NCI-H2029 treated with DMSO at 0.1 percent for 48 hours (cell line): ENCODE data around the gene SLC46A2.

ENCODE experiments used
- DNase-seq: peaks from one replicate; lab custom pipeline; 2025; lab: John Stamatoyannopoulos, UW

The SLC46A2 gene, protein sequence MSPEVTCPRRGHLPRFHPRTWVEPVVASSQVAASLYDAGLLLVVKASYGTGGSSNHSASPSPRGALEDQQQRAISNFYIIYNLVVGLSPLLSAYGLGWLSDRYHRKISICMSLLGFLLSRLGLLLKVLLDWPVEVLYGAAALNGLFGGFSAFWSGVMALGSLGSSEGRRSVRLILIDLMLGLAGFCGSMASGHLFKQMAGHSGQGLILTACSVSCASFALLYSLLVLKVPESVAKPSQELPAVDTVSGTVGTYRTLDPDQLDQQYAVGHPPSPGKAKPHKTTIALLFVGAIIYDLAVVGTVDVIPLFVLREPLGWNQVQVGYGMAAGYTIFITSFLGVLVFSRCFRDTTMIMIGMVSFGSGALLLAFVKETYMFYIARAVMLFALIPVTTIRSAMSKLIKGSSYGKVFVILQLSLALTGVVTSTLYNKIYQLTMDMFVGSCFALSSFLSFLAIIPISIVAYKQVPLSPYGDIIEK

GRCh38 chr9:112890106-112891081, at the start of gene SLC46A2:
Gene SLC46A2, minus strand, starts transcription at chr9:112890876. Its CDS starts 195 bp downstream, at chr9:112890681.
- no peak for DNase-seq

- no peak for DNase-seq
These were observed 48.7 kb upstream of the SLC46A2 start for GRCh38 chr9:112939418-112939817.

GRCh38 chr9:112933696-112934095, 43.0 kb upstream of the SLC46A2 start:
- no peak for DNase-seq

GRCh38 chr9:112925058-112925641, 34.5 kb upstream of the SLC46A2 start:
- peak; percentile 21 for DNase-seq

- DNase-seq = no peak
These were observed 30.9 kb upstream of the SLC46A2 start for GRCh38 chr9:112921549-112921948.

GRCh38 chr9:112917987-112918362, 27.3 kb upstream of the SLC46A2 start:
- no peak for DNase-seq

DNA sequence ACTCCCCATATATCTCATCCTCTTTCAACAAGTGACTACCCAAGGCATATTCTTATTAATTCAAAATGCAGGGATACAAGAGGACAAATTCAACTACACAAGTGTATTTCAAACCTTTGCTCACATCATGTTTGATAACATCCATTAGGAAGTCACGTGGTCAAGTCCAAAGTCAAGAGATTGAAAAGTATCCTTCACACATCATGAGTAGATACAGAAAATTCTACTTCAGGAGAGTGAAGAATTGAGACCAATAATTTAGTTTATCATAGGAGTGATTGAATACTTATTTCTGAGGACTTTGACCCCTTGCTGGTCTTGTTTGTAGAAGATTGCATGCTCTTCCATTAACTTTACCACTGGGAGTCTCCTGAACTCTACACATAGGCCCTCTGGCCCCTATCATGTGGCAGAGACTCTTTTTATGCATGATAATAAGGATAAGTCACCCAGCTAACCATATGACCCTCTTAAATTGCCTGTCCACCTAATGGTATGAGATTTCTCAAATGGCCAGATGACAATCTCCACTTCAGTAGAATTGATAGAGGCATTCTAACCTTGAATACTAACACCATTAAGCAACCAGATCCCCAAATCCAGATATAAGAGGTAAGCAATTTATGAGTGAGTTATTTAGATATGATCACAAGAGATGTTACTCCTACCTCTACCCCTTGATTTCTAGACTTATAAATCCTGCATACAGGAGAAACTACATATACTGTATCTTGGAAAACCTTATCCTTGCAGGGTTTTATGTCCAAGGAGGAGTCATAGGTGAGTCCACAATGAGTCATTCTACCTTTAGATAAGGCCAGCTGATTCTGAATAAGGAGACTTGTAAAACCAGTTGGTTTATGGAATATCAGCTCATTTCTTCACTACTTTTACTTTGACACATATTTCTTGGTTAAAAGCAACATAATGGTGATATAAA, 26.6 kb upstream of the SLC46A2 start:
- DNase-seq = no peak

GRCh38 chr9:112914524-112914923, 23.8 kb upstream of the SLC46A2 start:
- no peak for DNase-seq

GRCh38 chr9:112913326-112913725, 22.6 kb upstream of the SLC46A2 start:
- DNase-seq = no peak

- DNase-seq = no peak
These were observed 22.0 kb upstream of the SLC46A2 start for GRCh38 chr9:112912636-112913035.

- no peak for DNase-seq
These were observed 21.1 kb upstream of the SLC46A2 start for GRCh38 chr9:112911736-112912135.

DNA sequence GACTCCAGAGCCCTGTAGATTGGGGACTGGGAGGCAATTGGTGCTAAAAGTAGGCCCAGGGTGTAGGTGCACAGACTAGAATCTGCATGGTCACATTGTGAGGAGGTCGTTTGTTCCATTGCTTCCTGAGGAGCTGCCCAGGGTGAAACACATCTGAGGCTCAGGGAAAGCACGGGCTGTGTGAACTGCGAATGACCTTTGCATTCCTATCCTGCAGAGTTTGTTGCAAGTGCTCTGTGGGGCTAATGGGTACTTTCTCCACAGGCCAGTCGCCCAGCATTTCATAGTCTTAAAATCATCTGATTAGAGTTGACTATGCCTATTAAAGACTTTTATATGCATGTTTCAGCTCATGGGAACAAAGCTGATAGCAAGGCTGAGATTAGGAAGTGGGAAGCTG, 14.4 kb upstream of the SLC46A2 start:
- no peak for DNase-seq

DNA sequence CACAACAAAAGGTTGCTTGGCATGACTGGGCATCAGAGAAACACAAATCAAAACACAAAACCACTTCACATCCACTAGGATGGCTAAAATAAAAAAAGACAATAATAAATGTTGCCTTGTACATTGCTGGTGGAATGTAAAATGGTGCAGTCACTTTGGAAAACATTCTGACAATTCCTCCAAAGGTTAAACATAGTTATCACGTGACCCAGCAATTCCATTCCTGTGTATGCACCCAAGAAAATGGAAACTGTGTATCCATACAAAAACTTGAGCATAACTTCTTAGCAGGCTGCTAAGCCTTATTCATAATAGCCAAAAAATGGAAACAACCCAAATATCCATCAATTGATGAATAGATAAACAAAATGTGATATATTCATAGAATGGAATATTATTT, 10.2 kb upstream of the SLC46A2 start:
- no peak for DNase-seq

- DNase-seq = no peak
These were observed 9.8 kb upstream of the SLC46A2 start for GRCh38 chr9:112900488-112900887.

DNA sequence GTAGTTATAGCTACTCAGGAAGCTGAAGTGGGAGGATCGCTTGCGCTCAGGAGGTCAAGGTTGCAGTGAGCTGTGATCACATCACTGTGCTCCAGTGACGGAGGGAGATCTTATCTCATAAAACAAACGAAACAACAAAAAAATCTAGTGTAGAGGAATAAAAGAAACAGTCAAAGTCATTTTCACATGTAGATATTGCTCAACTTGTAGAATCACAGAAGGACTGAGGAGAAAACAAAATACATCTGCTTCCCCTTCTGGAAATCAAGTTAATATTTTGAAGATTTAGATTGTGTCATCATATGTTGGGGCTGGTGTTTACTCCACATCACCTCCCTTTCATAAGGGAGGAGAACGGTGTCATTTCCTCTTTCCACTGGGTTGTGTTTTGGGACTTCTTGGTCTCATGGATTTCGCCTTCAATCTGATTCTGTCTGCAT, 8.2 kb upstream of the SLC46A2 start:
- DNase-seq = no peak

DNA sequence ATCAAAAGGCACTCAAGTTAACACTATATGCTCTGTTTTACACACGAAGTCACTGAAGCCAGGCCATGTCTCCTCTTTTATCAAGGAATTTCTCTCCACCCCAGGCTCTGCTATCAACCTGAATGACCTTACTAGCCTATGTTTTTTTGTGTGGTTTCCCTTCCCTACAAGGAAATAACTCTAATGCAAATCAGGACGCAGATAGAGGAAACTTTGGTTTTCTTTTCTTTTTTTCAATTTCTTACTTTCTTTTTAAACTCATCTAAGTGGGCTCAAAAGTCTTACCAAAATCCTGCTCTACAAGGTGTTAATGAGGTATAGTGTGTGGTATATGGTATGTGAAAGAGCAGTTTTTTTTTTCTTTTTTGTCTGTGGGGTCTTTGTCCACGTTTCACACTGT, 5.5 kb upstream of the SLC46A2 start:
- no peak for DNase-seq

DNA sequence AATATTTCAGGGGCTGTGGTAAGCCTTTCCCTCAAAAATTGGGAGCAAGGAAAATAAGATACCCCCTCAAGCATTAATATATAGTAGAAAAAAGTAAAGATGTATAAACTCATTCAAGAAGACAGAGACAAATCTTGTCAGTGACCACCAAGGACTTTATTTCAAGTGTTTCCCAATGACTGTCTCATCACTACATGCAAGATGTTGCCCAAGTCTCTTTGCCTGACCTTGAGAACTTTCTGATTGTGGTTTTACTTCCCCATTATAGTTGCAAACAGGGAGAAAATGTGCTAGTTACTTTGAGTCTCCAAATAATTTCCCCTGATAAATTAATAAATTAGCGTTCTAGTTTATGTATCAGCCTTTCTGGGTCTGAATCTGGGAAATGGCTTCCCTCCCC, 4.0 kb upstream of the SLC46A2 start:
- no peak for DNase-seq

GRCh38 chr9:112894041-112894440, 3.4 kb upstream of the SLC46A2 start:
- no peak for DNase-seq

GRCh38 chr9:112892981-112893380, 2.3 kb upstream of the SLC46A2 start:
- no peak for DNase-seq

GRCh38 chr9:112891521-112891920, 845 bp upstream of the SLC46A2 start:
- no peak for DNase-seq

DNA sequence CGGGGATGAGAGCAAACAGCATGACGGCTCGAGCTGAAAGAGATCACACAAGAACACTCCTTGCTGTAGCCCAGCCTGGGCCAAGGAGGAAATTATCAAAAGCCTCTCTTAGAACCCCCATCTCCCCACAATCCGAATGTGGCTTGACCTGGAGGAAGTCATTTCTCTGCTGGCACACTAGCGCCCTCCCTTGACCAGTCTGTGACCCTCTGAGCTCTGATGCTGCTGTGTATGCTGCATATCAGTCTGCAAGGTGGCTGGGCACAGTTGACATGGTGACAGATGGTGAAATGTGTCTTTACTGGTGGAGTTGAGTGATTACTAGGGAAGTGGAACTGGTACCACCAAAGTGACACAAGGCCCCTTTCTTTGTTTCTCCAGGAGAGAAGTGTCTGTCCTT, 3.3 kb downstream of the SLC46A2 start:
- no peak for DNase-seq
